LNCAP (cell line): ENCODE results near the gene CRMP1.

Experiments used
- CTCF ChIP-seq: fragments of 450-650 bp; IDR thresholded peaks from 2 replicates; pipeline ENCODE4 v1.5.1; 2017; ENCODE audit warnings: mild to moderate bottlenecking

Gene CRMP1

GRCh38 chr4:5919044-5919443 is 26.2 kb upstream of the CRMP1 start:
- TF ChIP-seq CTCF = no peak

DNA sequence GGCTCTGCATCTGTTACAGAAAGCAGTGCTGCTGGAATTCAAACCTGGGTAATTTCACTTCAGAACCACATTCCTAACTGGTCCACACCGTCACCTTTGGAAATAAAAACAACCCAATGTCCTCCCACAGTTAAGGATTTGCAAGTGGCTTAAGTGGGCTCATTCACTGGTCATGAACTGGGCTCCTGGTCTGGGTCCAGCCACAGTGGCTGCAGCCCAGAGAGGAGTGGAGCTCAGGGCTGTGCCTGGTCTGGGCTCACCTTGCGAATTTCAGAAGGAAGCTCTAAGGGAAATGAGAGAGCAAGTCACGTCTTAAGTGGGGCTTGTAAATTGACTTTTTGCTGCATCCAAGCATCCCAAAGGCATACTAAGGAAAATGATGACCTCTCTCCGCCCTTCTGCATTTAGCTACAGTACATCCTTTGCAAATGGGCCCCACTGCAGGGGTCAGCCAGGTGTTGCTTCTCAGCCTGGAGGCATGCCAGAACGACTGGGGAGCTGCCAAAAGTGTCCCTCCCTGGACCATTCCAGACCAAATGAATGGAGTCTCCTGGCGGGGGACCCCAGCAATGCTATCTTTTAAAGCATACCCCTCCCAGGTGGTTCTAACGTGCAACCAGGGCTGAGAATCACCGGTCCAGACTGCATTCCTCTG is 25.6 kb upstream of the CRMP1 start:
- TF ChIP-seq CTCF = no peak

DNA sequence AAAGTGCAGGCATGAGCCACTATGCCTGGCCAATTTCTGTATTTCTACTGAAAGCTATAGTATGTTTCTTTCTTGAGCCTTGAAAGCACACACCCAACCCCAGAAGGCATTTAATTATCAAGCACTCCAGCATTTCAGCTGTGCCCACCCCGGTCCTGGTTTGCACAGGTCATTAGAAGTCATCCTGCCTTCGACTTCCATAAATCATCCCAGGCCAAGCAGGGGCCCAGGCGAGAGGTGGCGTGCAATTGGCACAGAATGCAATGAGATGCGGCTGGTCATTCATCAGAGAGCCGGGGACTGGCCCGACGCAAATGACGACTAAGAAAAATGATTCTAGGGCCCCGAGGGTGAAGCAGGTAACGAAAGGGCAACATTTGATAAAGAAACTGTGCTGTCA is 24.8 kb upstream of the CRMP1 start:
- TF ChIP-seq CTCF = no peak

DNA sequence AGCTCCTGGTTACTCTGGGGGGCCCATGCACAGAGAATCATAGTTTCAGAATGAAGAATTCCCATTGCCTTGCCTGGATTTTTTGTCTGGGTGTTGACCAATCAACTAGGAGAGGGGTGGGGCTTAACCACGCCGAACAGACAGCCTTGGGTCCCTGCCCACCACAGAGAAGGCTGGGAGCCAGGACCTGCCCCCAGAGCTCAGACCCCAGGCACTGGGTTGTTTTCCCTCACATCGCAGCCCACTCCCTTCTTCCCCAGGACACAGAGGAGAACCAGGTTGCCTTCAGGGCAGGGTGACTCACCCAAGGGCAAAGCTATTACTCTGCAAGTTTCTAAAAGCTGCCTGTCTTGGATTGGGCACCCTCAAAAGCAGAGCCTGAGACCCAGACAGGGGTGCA is 23.3 kb upstream of the CRMP1 start:
- no peak for TF ChIP-seq CTCF

DNA sequence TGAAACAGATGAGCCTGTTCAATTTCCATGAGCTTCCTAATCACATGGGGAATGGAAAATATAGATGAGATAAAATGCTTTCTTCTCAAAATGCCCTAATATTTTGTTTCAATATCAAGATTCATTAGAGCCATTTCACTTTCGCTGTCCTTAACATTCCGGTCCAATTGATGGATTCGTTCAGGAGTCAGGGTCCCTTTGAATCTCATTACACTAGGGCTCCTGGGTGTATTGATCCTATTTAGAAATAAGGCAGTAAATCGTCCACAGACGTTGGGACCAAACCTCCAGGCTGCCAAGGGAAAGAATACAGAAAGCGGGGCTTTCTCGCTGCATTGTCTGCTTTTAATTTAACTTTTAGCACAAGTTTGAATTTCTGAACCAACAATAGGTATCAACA is 20.6 kb upstream of the CRMP1 start:
- no peak for TF ChIP-seq CTCF

DNA sequence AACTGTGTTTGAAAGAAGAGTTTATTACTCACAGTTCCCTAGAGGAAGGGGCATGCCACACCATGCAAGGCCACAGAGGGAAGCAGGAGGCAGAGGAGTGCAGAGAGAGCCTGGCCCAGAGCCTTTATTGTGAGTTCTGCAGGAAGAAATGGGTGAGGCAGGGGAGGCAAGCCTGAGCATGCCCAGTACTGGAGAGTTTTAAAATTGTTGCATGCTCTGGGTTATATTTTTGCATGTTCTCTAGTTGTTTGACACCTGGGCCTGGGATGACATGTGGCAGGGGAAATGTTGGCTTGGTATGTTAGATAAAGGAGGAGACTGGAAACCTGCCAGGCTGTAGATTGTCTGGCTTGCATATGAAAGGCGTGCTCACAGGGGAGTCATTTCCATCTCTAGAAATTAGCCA is 19.7 kb upstream of the CRMP1 start:
- TF ChIP-seq CTCF = no peak

GRCh38 chr4:5908876-5909427 is 16.1 kb upstream of the CRMP1 start:
- TF ChIP-seq CTCF = no peak

DNA sequence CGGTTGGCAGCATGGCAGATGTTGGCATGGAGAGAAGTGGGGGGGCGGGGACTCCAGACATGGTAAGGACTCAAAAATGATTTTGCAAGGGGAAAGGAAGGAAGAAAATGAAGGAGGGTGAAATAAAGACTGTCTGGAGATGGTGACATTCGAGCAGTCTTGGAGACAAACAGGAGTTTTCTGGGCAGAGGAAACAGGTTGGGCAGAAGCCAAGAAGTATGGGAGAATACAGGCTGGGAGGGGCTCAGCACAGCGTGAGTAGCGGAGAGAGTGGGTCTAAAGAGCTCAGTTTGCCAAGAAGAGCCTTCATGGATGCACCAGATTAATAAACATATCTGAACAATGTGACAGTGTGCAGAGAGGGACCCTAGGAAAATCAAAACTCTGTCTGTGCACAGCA is 13.3 kb upstream of the CRMP1 start:
- TF ChIP-seq CTCF = no peak
